ENCODE measurements around the gene AK5.
A peak's percentile ranks its signal among the peaks of the same experiment; 100 is the strongest.

The AK5 gene, protein sequence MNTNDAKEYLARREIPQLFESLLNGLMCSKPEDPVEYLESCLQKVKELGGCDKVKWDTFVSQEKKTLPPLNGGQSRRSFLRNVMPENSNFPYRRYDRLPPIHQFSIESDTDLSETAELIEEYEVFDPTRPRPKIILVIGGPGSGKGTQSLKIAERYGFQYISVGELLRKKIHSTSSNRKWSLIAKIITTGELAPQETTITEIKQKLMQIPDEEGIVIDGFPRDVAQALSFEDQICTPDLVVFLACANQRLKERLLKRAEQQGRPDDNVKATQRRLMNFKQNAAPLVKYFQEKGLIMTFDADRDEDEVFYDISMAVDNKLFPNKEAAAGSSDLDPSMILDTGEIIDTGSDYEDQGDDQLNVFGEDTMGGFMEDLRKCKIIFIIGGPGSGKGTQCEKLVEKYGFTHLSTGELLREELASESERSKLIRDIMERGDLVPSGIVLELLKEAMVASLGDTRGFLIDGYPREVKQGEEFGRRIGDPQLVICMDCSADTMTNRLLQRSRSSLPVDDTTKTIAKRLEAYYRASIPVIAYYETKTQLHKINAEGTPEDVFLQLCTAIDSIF

DNA sequence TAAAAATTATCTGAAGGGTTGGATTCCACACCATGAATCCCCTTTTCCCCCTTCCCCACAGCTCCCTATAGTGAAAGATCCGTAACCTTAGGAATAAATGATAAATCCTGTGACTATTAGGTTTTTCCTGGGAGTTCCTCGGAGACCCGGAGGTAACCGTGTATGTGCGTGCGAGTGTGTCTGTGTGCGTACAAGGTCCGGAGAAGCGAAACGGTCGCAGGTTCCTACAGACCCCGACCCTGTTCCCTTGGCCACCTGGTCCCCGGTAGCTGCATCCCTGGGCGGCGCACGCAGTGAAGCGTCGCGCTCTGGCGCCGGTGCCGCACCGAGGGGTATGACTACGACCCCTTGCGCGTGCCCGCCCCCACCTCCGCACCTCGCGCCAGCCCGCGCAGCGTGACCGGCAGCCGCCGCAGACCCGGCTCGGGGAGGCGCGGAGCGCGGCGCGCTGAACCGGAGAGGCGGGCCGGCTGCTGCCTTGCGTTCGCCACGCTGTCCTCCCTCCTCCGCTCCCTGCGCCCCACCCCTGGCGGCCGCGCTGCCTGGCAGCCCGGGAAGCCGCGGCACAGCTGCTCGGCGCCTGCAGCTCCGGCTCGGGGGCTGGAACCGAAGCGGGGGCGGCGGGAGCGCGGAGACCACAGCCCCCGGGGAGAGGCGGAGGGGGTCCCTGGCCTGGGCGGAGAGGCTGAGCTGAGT lies at the start of gene AK5:
AK5 (plus strand) TSS at position 529 of the 696 bp plus-strand sequence. CDS start 295 bp downstream, outside the sequence.
- DNase-seq, result peak; percentile 33

DNA sequence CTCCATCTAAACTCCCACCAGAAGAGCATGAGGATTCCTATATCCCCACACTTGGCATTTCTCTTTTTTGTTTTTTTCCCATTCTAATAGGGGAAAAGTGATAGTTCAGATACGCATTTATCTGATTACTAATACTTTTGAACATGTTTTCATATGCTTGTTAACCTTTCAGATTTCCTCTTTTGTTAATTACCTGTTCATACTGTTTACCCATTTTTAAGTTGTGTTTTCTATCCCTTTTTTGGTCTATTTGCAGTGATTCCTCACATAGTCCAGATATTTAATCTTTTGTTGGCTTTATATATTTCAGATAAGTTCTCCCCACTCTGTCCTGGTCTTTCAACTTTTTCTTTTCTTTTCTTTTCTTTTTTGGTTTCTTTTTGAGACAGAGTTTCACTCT lies 49.0 kb upstream of the AK5 start:
- DNase-seq, result no peak

DNA sequence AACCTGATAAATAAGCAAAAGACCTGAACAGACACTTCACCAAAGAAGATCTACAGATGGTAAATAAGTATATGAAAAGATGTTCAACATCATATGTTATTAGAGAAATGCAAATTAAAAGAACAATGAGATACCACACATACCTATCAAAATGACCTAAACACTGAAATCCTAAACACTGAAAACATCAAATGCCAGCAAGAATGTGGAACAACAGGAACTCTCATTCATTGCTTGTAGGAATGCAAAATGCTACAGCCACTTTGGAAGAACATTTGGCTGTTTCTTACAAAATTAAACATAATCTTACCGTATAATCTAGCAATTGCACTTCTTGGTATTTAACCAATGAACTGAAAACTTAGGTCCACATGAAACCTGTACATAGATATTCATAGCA lies 47.7 kb upstream of the AK5 start:
- no peak for DNase-seq

DNA sequence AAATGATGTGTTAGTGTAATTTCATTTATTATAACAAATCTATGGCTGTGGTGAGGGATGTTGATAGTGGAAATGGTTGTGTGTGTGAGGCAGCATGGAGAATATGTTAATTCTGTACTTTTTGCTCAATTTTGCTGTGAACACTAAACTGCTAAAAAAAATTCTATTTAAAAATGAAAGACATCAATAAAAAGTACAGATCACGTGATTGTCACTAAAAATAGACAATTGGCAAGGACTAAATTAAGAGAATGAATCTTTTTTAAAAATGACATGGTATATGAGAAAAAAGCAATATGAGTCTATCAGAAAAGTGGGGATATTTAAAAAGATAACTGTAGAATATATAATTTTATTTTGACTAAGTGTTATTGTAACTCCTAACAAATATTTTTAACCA lies 46.9 kb upstream of the AK5 start:
- DNase-seq, result no peak

DNA sequence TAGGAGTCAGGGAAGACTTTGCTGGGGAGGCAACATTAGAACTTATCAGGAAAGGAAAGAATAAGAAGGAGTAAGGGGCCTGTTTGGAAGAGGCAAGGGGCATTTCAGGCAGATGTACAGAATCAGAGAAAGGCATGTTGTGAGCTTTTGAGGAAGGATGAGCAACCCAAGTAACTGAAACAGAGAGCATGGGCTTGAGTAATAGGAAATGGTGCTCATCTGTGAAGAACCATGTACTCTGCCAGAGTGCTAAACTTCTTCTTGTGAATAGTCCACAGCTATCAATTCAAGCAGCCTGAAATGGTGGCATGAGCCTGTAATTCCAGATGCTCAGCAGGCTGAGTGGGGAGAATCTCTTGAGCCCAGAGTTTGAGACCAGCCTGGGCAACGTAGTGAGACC lies 43.4 kb upstream of the AK5 start:
- no peak for DNase-seq

DNA sequence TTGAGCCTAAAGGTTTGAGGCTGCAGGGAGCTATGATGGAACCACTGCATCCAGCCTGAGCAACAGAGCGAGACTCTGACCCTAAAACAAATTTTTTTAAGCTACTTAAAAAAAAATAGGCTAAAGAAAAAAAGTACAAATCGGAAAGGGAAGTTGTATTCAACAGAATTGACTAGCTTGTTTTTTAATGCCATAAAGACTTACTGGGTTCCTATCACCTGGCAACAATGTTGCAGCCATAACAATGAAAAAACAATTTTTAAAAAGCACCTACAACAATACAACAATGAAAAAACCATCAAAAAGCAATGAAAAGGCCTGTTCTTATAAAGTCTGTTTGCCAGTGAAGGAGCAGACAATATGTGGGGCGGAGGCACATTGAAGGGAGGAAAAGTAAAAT lies 42.5 kb upstream of the AK5 start:
- no peak for DNase-seq

DNA sequence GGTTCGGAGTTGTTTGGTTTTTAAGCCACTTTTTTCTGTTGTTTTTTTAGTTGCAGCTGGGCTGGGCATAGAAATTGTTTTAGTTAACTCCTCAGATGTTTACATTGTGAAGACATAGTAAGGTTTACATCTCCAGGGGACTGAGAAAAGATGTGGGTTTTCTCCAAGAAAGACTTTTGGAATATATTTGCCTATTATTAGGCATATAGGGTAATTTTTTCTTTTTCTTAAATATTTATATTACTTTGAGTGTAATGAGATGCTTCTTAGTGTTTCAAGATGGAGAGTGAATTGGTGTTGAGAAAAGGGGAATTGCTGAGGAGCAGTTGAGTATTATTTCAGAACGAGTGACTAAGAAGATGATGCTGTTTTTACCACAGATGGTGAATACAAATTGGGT lies 36.0 kb upstream of the AK5 start:
- DNase-seq, result no peak

DNA sequence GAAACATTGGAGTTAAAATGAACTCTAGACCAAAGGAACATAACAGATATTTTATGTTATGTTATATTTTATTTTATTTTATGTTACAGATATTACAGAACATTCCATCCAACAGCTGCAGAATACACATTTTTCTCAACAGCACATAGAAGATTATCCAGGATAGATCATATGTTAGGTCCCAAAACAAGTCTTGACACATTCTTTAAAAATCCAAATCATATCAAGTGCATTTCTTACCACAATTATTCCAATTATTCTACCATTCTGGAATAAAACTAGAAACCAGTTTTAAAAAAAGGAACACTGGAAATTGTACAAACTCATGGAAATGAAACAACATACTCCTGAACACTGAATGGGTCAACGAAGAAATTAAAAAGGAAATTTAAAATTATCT lies 31.7 kb upstream of the AK5 start:
- DNase-seq, result no peak

DNA sequence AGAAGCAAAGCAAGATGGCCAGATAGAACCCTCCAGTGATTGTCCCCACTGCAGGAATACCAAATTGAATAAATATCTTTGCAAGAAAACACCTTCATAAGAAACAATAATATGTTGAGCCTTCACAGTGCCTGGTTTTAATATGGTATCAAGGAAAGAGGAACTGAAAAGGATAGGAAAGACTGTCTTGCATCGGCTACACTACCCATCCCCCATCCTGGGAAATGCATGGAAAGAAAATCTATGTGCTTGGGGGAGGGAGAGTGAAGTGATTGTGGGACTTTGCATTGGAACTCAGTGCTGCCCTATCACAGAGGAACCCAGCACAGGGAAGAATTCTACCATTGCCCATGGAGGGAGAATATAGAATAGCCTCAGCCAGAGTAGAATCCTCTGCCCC lies 28.6 kb upstream of the AK5 start:
- DNase-seq, result no peak

DNA sequence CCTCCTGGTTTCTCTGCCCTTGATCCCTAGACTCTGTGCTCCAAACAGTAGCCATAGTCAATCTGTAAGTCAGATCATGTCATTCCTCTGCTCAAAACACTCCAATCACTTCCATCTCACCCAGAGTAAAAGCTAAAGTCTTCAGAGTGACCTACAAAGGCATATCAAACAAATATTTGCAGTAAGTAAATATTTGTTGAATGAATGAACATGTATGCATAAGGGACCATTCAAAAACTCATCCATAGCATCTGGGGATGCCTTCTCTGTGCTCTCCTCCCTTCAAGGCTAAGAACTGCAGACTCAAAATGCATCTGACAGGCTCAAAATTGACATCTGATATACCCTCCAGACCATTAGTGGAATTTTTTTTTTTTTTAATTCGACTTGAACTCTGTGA lies 18.1 kb upstream of the AK5 start:
- no peak for DNase-seq

DNA sequence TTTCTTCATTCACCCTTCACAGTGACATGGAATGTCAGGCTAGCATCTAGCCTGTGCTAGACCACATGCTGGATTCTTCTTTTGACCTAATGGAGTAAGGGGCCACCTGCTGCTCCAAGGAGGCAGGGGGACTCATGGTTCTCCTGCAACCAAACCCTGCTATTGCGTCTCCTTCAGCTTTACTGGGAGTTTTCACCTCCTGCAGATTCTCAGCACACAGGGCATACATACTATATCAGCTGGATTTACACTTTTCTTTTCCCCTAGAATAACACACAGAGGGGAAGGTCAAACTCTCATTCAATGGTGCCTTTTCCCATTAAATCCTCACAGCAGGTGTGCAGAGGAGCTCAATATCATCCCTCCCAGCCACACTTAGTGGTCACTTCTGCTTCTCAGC lies 16.6 kb upstream of the AK5 start:
- DNase-seq, result no peak

DNA sequence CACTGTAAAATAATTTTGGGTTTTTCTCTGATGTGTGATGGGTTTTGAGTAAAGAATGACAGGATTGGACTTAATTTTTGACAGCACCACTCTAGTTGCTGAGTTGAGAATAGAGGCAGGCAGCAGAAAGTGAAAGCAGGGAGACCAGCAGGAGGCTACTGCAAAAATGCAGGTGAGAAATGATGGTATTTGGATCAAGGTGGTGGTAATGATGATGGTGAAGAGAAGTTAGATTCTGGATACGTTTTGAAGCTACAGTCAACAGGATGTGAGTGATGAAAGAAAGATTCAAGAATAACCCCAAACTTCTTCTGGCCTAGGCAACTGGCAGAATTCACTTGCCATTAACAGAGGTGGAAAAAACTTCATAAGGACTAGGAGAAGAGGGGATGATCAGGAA lies 14.8 kb upstream of the AK5 start:
- no peak for DNase-seq

DNA sequence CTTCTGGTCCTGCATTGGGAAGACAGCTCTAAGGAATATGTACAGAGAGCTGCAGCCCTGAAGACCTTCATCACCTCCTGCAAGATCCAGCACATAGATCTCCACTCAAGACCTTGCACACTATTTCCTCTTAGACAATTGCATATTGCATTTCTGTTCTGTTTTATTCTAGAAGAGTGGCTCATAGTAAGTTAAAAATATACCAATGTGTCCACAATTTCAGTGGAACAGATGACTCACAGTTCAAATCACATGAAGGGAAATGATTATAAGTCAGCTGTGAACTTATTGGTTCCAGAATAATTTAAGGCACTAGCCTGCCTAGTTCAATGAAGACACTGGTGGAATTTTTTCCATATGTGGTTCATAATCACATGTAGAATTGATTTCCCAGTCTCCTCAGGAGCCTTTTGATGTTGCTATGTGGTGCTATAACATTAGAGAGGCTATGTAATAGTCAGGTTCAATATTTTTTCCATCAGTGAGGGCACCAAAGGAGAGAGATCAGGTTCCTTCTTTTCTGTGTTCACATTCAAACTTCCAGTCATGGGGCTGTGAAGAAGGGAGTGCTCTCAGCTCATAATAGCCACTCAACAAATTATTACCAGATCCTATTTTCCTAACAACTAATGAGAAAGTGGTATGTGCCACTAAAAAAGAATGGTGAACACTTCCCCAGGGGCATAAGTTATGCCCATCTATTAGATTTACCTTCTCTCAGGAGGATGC lies 9.8 kb upstream of the AK5 start:
- no peak for DNase-seq

DNA sequence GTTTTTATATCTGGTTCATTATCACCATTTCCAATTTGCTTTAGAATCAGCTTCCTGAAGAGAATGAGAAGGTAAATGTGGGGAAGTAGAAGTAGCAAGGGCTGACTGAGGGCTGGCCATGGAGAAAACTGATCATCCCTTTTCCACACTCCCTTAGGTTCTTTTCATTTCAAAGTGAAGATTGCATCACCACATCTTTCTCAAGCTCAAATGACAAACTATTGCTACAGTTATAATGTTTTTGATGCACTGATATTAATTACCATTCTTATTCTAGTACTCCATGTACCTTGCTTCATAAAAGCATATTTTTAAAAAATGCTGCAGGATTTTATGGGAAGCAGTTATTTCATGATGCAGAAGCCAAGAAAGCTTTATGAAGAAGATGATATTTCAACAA lies 7.9 kb upstream of the AK5 start:
- no peak for DNase-seq

DNA sequence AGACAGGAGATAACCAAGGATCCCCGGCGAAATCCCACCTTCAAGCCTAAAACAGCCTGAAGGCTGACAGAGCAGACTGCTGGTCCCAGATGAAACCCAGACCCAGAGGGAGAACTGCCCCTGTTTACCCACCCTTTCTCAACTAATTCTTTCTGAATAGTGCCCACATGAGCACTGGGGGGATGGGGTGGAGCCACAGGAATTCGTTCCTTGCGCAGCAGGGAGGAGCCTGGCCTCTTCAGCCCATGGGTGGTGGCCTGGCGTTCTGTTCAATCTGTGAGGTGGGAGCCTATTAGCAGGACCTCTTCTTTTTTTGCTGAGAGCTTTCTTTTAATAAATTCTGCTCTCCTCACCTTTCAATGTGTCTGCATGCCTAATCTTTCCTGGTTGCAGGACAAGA lies 6.6 kb upstream of the AK5 start:
- no peak for DNase-seq

DNA sequence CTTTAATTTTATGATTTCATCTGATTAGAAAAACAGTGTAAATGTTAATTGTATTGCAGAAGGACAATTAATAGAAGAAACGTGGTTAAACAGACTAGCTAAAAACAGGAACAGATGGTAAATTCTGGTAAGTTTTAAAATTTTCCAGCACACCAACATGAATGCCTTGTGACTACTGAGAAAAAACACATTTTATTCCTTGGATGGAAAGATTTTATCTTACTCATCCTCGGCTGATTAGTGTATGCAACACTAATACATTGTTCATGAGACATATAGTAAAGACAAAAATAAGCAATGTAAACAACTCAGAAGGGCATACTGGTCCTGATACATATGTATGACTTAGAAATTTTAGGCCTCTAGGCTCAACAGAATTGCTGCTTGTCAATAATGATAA lies 4.9 kb upstream of the AK5 start:
- DNase-seq, result no peak

DNA sequence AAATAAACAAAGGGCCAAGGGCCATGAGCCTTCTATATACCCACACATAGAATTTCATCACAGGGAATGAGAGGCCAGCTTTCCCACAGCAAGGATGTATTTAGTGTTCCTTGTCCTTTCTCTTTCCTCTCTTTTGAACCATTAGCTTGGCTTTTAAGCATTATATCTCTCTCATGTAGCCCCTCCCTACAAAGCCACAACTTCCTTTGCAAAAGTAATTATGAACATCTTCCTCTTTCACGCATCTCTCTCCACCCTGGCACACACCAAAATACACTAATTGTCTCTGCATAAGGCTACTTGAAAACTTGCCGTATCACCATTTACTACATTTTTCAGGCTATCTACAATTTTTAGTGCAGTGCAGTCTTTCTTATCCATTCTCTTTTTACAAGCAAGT lies 1.9 kb upstream of the AK5 start:
- no peak for DNase-seq

DNA sequence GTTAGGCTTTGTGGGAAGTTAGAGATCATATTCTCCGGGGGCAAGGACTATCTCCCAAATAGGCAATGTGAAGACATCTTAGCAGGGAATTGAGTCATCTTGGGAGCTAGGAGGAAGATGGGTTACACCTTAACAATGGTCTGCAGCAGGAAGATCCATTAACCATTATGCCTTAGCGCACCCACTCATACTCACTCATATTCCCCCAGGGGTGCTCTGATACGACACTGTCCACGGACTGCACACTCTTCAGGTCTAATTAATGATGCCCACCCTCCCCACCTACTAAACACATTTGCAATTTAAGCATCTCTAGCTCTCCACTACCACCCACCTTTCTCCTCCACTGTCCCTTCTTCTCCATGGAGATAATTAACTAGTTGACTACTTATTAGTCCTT lies 857 bp upstream of the AK5 start:
- DNase-seq, result no peak

DNA sequence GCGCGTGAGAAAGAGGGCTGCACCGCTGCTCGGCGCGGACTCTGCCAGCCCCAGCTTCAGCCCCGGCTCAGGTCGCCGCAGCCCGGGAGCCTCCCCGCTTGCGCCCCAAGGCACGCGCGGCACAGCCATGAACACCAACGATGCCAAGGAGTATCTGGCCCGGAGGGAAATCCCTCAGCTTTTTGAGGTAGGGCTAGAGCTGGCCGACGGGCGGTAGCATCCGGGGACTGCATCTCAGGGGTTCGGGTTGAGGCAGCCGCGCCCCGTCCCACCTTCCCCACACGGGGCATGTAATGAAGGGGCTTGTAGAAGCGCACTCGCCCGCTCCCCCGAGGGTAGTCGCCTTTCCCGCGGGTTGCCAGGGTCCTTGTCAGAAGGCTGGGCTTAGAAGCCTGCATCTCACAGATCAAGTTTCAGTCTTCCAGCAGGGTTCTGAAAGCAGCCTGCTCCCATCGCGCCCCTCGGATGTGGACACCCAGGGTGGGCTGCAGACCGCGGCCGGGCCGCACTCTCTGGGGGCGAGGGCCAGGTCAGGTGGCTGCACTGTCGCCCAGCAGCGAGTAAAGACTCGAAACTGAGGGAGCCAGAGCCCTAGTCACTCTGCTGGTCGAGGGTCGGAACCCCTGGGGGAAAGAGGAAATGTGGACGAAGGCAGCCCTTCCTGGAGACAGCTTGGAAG lies 507 bp downstream of the AK5 start:
- DNase-seq, result no peak

DNA sequence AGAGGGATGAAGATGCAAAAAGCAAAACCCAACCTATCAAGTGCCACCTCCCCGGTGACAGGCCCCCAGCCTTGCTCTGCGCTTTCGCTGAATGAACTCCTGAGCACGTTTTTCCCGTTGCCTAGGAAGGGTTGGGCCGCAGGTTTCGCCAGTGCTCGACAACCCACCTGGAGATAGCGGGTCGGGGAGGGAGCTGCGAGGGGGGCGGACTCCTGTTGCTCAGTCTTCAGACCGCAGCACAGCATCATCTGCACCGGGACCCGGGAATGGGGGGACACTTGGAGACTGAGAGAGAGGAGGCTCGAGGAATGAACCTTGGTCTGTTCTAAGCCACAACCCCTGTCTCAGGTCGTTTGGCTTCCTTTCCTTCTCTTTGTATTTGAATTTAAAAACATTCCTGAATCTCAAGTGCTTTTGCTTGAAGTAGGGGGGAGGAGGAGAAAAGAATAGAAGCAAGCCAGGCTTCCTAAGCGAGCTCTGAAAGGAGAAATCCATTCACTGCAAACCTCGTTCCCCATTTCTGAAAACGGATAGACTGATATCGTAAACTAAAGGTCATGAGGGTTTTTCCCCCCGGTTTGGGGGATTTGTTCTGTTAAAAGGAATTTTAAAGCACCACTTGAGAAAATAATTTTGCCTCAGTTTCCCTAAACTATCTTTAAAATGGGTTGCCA lies 1.2 kb downstream of the AK5 start:
- DNase-seq, result no peak

DNA sequence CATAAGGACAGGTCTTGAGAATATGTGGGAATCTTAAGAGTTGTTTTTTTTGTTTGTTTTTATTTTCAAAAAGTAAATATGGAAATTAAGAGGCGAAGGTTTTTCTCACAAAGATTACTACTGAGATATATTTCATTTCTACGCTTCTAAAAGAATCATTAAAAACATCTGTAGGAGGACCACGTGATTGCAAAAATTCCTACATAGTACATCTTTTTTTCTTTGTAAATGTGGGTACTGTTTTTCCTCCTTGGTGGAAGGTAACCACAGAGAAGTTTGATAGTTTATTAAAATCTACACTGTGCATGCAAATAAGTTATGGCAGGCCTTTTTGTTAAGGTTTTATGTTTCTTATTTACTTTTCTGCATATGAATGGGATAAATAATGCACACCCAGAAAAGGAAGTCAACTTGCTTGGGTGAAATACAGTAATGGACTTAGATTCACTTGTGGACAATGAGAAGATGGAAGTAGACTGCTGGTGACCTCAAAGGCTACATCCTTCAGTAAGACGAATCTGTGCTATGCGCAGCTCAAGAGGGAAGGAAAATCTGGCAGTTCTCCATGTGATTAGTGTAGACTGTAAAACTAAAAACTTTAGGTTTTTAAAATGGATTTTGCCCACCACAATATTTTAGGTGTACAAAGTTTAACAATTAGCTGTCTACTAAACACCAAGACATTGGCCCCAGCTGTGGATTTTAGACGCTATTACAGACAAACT lies 2.0 kb downstream of the AK5 start:
- no peak for DNase-seq

DNA sequence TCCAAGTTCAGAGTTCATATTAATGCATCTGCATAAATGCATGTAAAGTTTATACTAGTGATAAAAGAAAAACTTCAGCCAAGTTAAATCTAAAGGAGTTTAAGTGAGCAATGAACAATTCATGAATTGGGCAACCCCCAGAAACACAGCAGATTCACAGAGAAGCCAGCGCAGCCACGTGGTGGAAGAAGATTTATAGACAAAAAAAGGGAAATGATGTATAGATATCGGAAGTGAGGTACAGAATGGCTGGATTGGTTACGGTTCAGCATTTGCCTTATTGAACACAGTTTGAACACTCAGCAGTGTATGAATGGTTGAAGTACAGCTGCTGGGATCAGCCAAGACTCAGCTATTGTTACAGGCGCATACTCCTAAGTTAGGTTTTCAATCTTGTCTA lies 5.7 kb downstream of the AK5 start:
- no peak for DNase-seq
